ENCODE results near the gene NEGR1.

Gene NEGR1

GRCh38 chr1:71350330-71350729, 932.0 kb downstream of the NEGR1 start:
- DNase-seq: no peak
